GM18502 (cell line): ENCODE results near the gene HS2ST1.
A peak's percentile ranks its signal among the peaks of the same experiment; 100 is the strongest.
"Not testable (repeated sequence)": the region's sequence is repeated elsewhere in the genome, so short reads cannot be mapped to it uniquely, and the experiment has no call there.

Source experiments
- ATAC-seq: cut with Tn5 transposase; IDR thresholded peaks from one replicate; pipeline ENCODE4 v1.9.1; 2021; ENCODE audit warnings: mild to moderate bottlenecking; ENCODE audit not compliant: unreplicated experiment, poor library complexity

The HS2ST1 gene

DNA sequence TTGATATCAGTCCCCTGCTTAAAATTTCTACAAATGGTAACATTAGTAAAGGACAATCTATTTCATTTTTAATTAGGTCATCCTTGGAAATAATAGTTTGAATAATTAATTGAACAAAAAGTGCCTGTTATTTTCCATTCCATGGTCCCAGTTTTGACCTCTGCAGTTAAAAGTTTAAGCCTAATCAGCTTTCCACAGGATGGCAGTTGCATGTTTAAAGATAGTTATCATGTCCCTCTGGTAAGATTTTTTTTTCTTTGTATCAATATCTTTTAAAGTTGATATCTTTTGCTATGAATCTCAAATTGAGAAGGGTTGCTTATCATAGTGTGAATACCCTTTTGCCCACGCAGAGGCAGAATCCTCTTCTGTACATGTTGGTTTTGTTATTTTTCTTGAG lies 90.4 kb downstream of the HS2ST1 start:
- ATAC-seq: no peak

DNA sequence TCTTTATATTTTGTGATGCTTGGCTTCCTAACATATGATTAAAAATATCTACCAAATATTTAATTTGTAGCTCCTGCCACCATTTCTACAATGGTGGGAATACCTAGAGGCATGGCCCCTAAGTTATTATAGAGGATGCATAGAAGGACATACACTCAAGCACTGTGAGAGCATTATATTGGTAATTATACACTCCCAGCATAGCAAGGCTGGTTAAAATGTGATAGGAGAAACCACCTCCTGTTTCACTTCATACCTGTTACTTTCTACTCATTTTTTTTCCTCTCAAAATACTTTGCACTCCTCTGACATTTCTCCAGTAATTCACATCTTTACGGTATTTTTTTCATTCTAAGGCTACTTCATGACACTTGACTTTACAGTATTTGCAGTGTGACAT lies 92.9 kb downstream of the HS2ST1 start:
- ATAC-seq: no peak

DNA sequence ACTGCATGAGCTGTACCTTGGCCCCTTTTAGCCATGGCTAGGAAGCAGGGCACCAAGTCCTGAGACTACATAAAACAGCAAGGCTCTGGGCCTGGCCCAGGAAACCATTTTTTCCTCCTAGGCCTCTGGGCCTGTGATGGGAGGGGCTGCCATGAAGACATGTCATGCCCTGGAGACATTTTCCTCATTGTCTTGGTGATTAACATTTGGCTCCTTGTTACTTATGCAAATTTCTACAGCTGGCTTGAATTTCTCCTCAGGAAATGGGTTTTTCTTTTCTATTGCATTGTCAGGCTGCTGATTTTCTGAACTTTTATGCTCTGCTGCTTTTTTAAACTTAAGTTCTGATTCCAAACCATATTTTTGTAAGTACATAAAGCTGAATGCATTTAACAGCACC lies 99.0 kb downstream of the HS2ST1 start:
- not testable (repeated sequence) for ATAC-seq

DNA sequence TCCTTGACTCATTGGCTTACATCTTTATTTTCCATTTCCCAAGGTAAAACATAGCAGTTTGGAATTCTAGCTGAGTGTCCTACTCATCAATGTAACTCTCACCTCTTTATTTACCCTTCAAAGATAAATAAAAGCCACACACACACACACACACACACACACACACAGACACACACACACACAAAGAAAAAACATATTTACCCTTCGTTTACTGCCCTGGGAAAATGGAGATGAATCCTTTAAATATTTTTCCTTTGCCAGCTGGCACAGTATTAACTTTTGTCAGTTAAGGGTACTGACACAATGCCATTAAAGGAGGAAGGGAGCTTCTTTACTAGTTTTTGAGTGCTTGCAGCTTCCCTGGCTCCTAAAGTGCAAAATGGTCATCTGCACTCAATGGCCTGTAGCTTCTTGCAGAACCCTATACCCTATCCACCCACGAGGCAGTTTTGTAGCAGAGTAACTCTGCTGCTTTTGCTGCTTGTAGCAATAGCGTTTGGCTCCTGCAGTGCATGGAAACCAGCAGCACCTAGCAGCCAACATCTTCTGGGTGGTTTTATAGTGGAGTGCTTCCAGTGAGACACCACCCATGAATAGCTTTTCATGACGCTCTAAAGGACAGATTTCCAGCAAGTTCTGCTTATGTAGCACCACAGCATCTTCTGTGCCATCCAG lies 103.7 kb downstream of the HS2ST1 start:
- no peak for ATAC-seq

DNA sequence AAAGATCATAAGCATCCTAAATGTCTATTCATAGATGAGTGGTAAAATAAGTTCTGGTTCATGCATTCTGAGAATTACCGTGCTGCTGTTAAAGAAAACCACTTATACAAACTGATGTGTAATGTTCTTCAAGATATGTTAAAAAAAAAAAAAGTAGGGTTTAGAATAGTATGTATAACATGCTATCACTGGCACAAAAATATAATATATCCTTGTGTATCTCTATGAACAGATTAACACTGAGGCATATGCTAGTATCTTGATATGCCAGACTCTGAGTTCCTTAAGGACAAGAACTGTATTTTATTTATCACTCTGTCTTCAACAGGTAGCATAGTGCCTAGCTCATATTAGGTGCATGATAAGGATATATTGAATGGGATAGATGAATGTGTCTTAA lies 108.9 kb downstream of the HS2ST1 start:
- no peak for ATAC-seq

DNA sequence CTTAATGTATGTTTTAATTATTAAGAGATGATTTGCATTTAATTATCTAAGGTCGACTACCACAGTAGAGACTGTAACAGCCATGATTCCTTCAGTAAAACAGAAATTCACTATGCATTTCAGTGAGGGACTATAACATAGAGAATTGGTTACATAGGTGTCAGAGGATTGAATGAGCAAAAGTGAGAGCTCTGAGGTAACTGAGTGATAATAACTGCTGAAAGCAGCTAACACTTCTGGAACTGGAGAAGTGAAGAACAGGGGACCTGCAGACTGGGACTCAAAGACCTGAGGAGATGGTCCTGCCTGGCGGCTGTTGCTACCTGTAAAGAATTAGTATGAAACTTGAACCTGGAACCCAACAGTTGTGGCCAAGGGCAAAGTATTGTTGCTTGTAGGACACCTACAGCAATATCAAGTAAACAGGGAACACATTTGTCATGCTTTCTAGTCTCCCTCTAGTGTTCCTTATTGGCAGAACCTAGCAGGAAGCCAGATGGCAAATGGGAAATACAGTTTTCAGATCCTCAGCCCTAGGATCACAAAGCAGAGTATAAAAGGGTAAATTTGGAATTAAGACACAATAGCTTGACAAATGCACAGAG lies 110.6 kb downstream of the HS2ST1 start:
- peak; percentile 62 for ATAC-seq

DNA sequence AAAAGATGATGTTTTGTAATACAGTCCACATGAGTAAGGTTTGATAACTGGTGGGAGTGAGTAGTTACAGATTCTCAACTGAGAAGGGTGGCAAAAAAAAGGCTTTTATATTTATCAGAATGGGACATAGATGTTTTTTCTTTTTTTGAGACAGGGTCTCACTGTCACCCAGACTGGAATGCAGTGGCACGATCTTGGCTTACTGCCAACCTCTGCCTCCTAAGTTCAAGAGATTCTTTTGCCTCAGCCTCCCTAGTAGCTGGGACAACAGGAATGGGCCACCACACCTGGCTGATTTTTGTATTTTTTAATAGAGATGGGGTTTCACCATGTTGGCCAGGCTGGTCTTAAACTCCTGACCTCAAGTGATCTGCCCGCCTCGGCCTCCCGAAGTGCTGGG lies 113.1 kb downstream of the HS2ST1 start:
- not testable (repeated sequence) for ATAC-seq

DNA sequence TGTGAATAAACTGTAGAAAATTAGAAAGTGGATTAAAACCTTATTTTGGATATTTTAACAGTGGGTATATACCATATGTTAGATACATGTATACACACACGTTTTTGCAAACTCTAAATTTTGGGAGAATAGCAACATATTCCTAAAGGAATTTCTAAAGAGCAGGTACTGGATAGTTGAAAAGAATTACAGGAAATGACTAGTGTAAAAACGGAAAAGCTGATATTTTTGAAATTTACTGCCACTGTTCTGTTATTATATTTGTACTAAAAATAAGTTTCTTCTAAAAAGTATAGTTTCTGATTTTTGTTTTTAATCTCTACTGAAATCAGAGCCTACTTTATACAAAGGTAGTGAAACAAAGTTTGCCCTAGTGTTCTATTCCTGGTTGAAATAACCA lies 114.1 kb downstream of the HS2ST1 start:
- no peak for ATAC-seq

DNA sequence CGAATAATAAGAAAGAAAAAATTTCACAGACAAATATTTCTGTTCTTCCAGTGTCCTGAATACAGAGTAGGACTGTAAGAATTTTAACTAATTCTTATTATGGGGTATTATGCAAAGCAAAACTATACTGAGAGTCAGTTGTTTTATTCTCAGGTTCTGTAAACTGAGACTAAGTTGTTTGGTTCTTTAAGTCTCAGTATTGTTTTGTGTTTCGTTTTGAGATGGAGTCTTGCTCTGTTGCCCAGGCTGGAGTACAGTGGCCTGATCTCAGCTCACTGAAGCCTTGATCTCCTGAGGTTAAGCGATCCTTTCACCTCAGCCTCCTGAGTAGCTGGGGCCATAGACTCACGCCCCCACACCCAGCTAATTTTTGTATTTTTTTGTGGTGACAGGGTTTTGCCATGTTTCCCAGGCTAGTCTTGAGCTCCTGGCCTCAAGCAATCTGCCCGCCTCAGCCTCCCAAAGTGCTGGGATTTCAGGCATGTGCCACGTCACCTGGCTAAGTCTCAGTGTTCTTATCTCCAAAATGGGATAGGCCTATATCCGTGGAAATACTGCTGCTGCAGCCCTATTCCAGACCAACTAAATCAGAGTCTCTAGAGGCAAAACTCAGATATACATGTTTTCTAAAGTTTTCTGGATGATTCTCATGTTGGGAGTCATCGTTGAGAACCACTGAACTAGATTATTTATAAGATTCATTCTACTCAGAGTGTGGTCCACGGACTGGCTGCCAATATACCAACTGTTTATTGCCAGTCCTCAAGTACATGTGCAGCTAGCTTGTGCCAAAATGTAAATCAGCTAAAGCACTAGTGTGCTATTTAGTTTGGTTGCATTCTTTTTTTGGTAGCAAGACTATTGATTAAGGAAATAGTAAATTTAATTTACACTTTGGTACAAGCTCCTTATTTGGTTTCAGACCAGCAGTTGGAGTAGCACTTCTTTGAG lies 116.6 kb downstream of the HS2ST1 start:
- peak; percentile 93 for ATAC-seq

DNA sequence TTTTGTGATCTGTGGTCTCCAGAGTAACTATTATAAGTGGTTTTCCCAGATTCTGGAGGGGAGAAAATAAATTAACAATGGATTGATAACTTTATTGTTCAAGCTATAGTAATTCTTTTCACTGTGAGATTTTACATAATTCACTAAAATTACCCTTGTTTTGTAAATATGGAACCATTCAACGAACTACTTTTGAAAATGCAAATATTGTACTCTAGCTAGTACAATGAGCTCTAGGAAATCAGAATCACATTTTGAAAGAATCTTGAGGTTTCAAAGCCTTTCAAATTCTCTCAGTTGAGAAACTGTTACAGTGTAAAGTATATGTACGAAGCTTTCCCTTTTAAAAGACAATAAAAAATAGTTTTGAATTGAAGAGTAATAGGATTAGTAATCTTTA lies 119.9 kb downstream of the HS2ST1 start:
- no peak for ATAC-seq

DNA sequence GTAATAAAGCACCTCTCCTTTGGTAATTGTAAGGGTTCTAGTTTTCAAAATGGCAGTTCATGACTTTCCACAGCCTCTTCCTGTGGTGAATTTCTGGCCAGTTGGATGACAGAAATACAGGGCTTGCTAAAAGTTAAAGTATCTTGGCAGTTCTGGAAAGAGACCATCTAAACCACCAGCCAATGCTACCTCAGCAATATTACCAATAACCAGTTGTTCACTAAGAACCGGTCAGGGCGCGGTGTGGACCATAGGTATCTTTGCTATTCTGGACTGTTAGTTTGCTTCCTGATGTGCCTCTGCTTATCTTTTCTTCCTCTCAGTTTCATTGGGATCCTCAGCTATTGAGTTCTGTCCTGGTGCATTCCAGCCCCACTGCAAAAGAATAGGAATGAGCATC lies 124.7 kb downstream of the HS2ST1 start:
- no peak for ATAC-seq

DNA sequence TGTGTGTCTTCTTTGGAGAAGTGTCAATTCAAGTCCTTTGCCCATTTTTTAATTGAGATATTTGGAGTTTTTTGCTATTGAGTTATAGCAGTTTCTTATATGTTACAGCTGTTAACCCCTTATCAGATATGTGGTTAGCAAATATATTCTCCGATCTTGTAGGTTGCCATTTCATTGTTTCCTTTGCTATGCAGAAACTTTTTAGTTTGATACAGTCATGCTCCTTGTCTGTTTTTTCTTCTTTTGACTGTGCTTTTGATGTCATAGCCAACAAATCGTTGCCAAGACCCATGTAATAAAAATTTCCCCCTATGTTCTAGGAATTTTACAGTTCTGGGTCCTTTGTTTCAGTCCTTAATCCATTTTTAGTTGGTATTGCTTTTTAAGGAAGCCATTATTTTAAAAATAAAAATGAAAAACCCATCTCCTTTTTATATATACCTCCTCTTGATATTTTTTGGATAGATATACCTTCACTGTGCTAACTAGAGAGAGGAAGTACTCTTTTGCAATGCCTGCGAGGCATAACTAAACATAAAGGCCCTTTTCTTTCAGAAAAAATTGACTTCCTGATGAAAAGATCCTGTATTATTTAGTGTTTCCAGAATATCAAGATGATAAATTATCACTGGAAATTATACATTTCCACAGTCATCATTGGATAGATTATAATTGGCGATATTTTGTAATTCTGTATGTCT lies 127.8 kb downstream of the HS2ST1 start:
- ATAC-seq: no peak

DNA sequence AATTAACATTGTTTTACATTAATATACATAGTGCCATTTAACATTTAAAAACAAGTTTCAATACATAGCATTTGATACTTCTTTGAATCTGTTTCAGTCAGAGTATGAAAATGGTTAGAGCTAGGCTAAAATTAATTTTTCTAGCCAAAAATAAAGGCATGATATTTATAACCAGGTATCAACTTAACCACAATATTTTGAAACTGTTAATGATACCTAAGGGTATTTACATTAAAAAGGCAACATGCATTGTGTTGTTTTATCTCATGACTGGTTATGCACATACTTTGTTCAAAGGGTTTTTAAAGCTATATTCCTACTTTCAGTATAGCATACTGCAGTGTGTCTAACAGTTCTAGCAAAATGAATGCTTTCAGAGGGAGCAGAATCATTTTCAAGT lies 130.0 kb downstream of the HS2ST1 start:
- peak; percentile 41 for ATAC-seq

DNA sequence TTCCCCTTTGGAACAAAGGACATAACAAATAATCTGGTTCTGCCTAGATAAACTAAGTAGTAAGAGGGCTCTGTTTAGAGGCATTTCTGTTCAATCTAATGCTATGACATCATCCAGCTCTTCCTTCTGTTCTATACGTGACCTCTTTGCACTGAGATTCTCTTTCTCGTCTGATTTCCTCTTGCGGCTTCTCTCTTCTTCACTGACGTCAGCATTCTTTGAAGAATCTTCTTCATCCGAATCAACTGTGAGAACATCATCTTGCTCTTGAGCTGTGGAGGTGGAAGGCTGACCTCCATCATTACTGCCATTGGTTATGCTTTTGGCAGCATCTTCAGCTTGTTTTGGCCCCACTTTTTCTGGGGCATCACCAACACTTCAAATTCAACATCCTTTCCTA lies 130.4 kb downstream of the HS2ST1 start:
- peak; percentile 71 for ATAC-seq

DNA sequence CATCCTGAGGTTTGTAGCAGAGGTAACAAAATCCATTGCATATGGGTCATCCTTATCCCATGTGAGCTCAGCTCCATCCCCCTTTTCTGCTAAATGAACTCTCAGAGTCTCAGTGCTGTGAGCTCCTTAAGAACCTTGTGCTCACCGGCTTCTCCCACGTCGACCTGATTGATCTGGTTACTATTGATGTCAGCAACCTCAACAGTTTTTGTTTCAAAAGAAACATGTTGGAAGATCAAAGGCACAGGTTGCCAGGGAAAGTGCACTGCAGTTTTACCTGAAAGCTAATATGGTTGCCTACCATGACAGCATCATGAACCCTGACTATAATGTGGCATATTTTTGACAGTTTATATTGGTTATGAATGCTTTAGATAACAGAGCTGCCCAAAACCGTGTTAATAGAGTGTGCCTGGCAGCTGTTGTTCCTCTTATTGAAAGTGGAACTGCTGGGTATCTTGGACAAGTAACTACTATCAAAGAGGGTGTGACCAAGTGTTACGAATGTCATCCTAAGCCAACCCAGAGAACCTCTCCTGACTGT lies 131.4 kb downstream of the HS2ST1 start:
- peak; percentile 42 for ATAC-seq

DNA sequence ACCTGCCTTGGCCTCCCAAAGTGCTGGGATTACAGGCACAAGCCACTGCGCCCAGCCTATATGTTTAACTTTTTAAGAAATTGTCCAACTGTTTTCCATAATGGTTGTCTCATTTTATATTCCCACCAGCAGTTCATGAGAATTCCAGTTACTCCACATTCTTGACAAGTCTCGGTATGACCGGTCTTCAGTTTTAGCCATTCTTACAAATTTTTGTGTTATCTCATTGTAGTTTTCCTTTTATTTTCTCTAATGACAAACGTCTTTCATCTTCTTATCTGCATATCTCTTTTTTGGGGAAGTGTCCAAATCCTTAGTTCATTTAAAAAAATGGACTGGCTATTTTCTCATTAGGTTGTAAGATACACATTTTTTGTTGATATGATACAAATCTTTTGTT lies 132.5 kb downstream of the HS2ST1 start:
- ATAC-seq: no peak

DNA sequence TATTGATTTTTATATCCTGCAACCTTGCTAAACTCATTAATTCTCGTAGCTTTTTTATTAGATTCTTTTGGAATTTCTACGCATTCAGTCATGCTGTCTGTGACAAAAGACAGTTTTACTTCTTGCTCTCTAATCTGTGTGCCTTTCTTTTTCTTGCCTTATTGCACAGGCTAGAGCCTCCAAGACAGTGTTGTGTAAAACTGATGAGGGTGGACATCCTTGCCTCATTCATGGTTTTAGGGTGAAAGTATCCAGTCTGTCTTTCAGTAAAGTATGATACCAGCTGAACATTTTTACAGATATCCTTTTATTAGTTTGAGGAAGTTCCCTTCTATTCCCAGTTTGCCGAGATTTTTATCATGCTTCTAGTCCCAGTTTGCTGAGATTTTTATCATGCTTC lies 133.8 kb downstream of the HS2ST1 start:
- no peak for ATAC-seq

DNA sequence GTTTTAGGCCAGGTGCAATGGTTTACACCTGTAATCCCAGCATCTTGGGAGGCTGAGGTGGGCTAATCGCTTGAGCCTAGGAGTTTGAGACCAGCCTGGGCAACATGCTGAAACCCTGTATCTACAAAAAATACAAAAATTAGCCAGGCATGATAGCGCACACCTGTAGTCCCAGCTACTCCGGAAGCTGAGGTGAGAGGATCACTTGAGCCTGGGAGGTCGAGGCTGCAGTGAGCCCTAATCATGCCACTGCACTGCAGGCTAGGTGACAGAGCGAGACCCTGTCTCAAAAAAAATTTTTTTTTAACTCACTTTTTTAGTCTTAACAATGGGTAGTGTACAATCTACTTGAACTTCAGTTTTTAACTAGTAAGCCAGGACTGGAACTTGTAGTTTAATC lies 137.5 kb downstream of the HS2ST1 start:
- ATAC-seq: peak; percentile 59

DNA sequence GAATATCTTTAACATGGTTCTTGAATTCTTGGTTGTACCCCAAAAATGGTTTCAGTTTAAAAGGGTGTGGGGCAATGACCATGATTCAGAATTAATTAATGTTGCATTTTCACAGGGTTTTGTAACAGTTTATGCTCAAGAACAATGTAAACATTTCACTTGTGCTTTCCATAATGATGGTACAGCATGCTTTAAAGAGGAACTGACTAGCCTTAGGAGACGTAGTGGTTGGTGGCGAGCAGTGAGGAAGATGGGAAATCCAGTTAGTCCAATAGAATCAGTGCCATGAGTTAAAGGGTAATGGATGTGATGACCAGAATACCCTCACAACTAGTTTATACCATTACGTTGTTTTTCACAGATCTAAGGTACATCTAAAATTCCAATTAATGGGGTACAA lies 138.0 kb downstream of the HS2ST1 start:
- peak; percentile 32 for ATAC-seq

DNA sequence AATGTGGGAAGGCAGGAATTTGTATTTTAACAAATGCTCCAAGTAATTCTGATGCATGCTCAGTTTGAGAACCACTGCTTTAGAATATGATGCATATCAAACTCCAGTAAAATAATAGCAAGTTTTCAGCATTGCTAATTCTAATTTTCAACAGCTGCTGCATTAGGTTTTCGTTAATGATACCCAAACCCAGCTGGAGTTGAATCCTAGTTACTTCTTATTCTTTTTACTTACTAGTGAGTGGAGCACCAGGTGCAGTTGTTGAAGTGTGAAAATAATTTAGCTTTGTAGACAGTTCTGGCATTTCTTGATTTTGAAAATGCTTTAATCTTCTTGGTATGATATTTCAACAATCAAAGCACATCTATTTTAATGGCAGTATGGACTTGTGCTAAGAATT lies 138.5 kb downstream of the HS2ST1 start:
- ATAC-seq: no peak
